A549 (cell line): ENCODE measurements around the gene PDCD1. TPM values are rescaled to one million over a fixed set of nuclear protein-coding genes. Genes with fewer than 3 reads are reported as not detected.

Experiments
- ATAC-seq, 2 experiments: fragments of 200-7000 bp in 1 of 2; fragments of >200 bp in 1 of 2; cut with Nextera tagmentation in 1 of 2; cut with Tn5 transposase in 1 of 2; 3 replicates each; pipeline versions ENCODE4 v1.8.0 to v1.9.1; 2018 to 2020; ENCODE audit warnings: mild to moderate bottlenecking in 1 of 2, moderate library complexity in 1 of 2
- CTCF ChIA-PET: fragments of 300-600 bp; sonication (Branson Sonifier 250); formaldehyde crosslinking; extraction: SDS; loops from one replicate; lab custom pipeline; 2021; ENCODE audit warnings: antibody characterized with exemption, inconsistent platforms; lab: Yijun Ruan, JAX
- POLR2A ChIA-PET: fragments of 350-600 bp; formaldehyde crosslinking; extraction: SDS; loops from one replicate; lab custom pipeline; 2021; ENCODE audit warnings: antibody characterized with exemption, inconsistent platforms; lab: Yijun Ruan, JAX
- DNase-seq, 2 experiments: peaks; one replicate each; pipeline versions ENCODE4 v3.0.0 to v3.0.0-alpha.2; 2011 to 2016; ENCODE audit warnings: low read depth in 1 of 2, low spot score in 1 of 2
- FAIRE-seq: peaks from 2 replicates; lab custom pipeline; 2011; peaks lifted over from hg19 to GRCh38; lab: Jason Lieb, UNC
- H3K27ac ChIP-seq, 2 experiments: fragments of >200 bp; sonication (Bioruptor Twin); formaldehyde crosslinking; 3 replicates each; pipeline ENCODE4 v1.5.1; 2016 to 2017
- H3K4me1 ChIP-seq: fragments of >200 bp; sonication (Bioruptor Twin); formaldehyde crosslinking; 3 replicates; pipeline ENCODE4 v1.6.1; 2016
- H3K4me2 ChIP-seq: fragments of >200 bp; sonication (Bioruptor Twin); formaldehyde crosslinking; 3 replicates; pipeline ENCODE4 v1.6.1; 2016
- H3K4me3 ChIP-seq: fragments of >200 bp; sonication (Bioruptor Twin); formaldehyde crosslinking; 3 replicates; pipeline ENCODE4 v1.5.1; 2016
- H3K9me3 ChIP-seq: fragments of >200 bp; sonication (Bioruptor Twin); formaldehyde crosslinking; 3 replicates; pipeline ENCODE4 v1.6.1; 2016
- BCL3 ChIP-seq: fragments of >200 bp; sonication (Bioruptor Twin); formaldehyde crosslinking; IDR thresholded peaks from 3 replicates; pipeline ENCODE4 v1.6.1; 2016
- EHMT2 ChIP-seq: fragments of 200-600 bp; sonication (generic); IDR thresholded peaks from 2 replicates; pipeline ENCODE4 v1.6.1; 2016; ENCODE audit warnings: antibody characterized with exemption, low read depth, mild to moderate bottlenecking, moderate library complexity
- FOSB ChIP-seq: fragments of 250-450 bp; sonication (Bioruptor Pico); IDR thresholded peaks from 2 replicates; pipeline ENCODE4 v1.5.0; 2020; ENCODE audit warnings: mild to moderate bottlenecking, moderate library complexity
- HOXB13 ChIP-seq: fragments of 250-450 bp; sonication (Bioruptor Pico); IDR thresholded peaks from 2 replicates; pipeline ENCODE4 v1.5.0; 2020; ENCODE audit warnings: low read depth, mild to moderate bottlenecking, moderate library complexity
- KDM5A ChIP-seq: fragments of 200-600 bp; sonication (generic); IDR thresholded peaks from 2 replicates; pipeline ENCODE4 v1.6.1; 2016; ENCODE audit warnings: antibody characterized with exemption, mild to moderate bottlenecking
- MAZ ChIP-seq: fragments of 150-350 bp; IDR thresholded peaks from 2 replicates; pipeline ENCODE4 v1.6.1; 2014; ENCODE audit warnings: antibody characterized with exemption, low read depth, low read length, borderline replicate concordance
- NFE2L2 ChIP-seq: fragments of 150-350 bp; conservative IDR thresholded peaks from 2 replicates; pipeline ENCODE4 v1.6.1; 2014; ENCODE audit warnings: low read length
- PHF8 ChIP-seq: fragments of 200-600 bp; sonication (generic); IDR thresholded peaks from 2 replicates; pipeline ENCODE4 v1.6.1; 2016; ENCODE audit warnings: low read depth, mild to moderate bottlenecking, antibody characterized with exemption, moderate library complexity, borderline replicate concordance
- POLR2A ChIP-seq: IDR thresholded peaks from 2 replicates; pipeline ENCODE4 v1.6.1; 2012; ENCODE audit warnings: mild to moderate bottlenecking, low read length
- RARB ChIP-seq: fragments of 250-450 bp; sonication (Bioruptor Pico); IDR thresholded peaks from 2 replicates; pipeline ENCODE4 v1.8.0; 2021; ENCODE audit warnings: mild to moderate bottlenecking, moderate library complexity
- USF2 ChIP-seq: fragments of 450-650 bp; IDR thresholded peaks from 2 replicates; pipeline ENCODE4 v1.6.1; 2014; ENCODE audit warnings: antibody characterized with exemption
- WGBS: methylation state at CpG from one replicate; pipeline ENCODE4 v1.1.6; 2017; ENCODE audit errors: missing lambda C conversion rate; 5-methylcytosine and 5-hydroxymethylcytosine counted together
- polyA plus RNA-seq, 4 experiments: library from polyadenylated mRNA; depleted of rRNA in 3 of 4; stranded (reverse); fragments of >200 nt; fragmentation: RNase III in 1 of 4; extraction: RNeasy Plus Mini Kit Qiagen cat#74134 plus additional on column Dnase treatment in 1 of 4; gene quantifications; 2 replicates in 3 of 4; 3 replicates in 1 of 4; pipeline ENCODE4 v1.2.3, GENCODE V29; 2011 to 2017
- TF ChIP-seq, protein P1 (sequence below): fragments of 250-450 bp; sonication (Bioruptor Pico); IDR thresholded peaks from 2 replicates; pipeline ENCODE4 v1.5.0; 2021; ENCODE audit warnings: mild to moderate bottlenecking, moderate library complexity, borderline replicate concordance
- TF ChIP-seq, protein P2 (sequence below): IDR thresholded peaks from 2 replicates; pipeline ENCODE4 v1.6.1; 2012
- TF ChIP-seq, protein P3 (sequence below): fragments of >200 bp; sonication (Bioruptor Twin); formaldehyde crosslinking; IDR thresholded peaks from 3 replicates; pipeline ENCODE4 v1.5.1; 2016

The PDCD1 gene
- polyA plus RNA-seq, 2 of the 4 experiments (the other 2 are of a cell fraction): not detected

DNA sequence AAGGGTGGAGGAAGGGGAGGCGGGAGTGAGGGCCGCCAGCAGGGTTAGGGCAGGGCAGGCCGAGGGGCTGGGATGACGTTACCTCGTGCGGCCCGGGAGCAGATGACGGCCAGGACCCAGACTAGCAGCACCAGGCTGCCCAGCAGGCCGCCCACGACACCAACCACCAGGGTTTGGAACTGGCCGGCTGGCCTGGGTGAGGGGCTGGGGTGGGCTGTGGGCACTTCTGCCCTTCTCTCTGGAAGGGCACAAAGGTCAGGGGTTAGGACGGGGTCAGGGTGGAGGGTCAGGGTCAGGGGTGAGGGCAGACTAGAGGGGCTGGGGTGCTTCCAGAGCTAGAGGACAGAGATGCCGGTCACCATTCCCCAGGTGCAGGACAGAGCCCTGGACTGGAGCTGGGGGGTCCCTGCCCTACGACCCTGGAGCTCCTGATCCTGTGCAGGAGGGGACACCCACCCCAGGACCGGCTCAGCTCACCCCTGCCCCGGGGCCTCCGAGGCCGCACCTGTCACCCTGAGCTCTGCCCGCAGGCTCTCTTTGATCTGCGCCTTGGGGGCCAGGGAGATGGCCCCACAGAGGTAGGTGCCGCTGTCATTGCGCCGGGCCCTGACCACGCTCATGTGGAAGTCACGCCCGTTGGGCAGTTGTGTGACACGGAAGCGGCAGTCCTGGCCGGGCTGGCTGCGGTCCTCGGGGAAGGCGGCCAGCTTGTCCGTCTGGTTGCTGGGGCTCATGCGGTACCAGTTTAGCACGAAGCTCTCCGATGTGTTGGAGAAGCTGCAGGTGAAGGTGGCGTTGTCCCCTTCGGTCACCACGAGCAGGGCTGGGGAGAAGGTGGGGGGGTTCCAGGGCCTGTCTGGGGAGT lies 6.3 kb downstream of the PDCD1 start (continued):
- TF ChIP-seq POLR2A: no peak
- TF ChIP-seq, protein P1, sequence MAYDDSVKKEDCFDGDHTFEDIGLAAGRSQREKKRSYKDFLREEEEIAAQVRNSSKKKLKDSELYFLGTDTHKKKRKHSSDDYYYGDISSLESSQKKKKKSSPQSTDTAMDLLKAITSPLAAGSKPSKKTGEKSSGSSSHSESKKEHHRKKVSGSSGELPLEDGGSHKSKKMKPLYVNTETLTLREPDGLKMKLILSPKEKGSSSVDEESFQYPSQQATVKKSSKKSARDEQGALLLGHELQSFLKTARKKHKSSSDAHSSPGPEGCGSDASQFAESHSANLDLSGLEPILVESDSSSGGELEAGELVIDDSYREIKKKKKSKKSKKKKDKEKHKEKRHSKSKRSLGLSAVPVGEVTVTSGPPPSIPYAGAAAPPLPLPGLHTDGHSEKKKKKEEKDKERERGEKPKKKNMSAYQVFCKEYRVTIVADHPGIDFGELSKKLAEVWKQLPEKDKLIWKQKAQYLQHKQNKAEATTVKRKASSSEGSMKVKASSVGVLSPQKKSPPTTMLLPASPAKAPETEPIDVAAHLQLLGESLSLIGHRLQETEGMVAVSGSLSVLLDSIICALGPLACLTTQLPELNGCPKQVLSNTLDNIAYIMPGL: no peak
- no peak for TF ChIP-seq NFE2L2

GRCh38 chr2:241851325-241852115 lies 7.2 kb downstream of the PDCD1 start:
- Histone ChIP-seq H3K4me1 (no peaks in the 10 kb centered on the region), H3K4me2 (no peak overlapping the region), H3K4me3 (no peak overlapping the region), H3K9me3 (no peaks in the 10 kb centered on the region), H3K27ac (no peak overlapping the region)
- ChIA-PET POLR2A (no interaction called here), CTCF (interaction anchor here (1.2 to 1.3 kb wide), 2 partner anchors 17 to 27 kb away, joined by 4 read pairs; no protein-coding TSS in a partner anchor)
- no peak for DNase-seq
- no peak for FAIRE-seq
- no peak for ATAC-seq
- whole genome bisulfite sequencing: 85% methylated on average over 7 of the region's 26 CpGs
- TF ChIP-seq RARB (CRISPR knock-in tag) (no peak), HOXB13 (no peak), FOSB (no peak), PHF8 (no peak), MAZ (no peak), NFE2L2 (no peak), USF2 (no peak)
- TF ChIP-seq, protein P2, sequence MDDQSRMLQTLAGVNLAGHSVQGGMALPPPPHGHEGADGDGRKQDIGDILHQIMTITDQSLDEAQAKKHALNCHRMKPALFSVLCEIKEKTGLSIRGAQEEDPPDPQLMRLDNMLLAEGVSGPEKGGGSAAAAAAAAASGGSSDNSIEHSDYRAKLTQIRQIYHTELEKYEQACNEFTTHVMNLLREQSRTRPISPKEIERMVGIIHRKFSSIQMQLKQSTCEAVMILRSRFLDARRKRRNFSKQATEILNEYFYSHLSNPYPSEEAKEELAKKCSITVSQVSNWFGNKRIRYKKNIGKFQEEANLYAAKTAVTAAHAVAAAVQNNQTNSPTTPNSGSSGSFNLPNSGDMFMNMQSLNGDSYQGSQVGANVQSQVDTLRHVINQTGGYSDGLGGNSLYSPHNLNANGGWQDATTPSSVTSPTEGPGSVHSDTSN: no peak
- TF ChIP-seq, protein P3, sequence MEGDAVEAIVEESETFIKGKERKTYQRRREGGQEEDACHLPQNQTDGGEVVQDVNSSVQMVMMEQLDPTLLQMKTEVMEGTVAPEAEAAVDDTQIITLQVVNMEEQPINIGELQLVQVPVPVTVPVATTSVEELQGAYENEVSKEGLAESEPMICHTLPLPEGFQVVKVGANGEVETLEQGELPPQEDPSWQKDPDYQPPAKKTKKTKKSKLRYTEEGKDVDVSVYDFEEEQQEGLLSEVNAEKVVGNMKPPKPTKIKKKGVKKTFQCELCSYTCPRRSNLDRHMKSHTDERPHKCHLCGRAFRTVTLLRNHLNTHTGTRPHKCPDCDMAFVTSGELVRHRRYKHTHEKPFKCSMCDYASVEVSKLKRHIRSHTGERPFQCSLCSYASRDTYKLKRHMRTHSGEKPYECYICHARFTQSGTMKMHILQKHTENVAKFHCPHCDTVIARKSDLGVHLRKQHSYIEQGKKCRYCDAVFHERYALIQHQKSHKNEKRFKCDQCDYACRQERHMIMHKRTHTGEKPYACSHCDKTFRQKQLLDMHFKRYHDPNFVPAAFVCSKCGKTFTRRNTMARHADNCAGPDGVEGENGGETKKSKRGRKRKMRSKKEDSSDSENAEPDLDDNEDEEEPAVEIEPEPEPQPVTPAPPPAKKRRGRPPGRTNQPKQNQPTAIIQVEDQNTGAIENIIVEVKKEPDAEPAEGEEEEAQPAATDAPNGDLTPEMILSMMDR: no peak

DNA sequence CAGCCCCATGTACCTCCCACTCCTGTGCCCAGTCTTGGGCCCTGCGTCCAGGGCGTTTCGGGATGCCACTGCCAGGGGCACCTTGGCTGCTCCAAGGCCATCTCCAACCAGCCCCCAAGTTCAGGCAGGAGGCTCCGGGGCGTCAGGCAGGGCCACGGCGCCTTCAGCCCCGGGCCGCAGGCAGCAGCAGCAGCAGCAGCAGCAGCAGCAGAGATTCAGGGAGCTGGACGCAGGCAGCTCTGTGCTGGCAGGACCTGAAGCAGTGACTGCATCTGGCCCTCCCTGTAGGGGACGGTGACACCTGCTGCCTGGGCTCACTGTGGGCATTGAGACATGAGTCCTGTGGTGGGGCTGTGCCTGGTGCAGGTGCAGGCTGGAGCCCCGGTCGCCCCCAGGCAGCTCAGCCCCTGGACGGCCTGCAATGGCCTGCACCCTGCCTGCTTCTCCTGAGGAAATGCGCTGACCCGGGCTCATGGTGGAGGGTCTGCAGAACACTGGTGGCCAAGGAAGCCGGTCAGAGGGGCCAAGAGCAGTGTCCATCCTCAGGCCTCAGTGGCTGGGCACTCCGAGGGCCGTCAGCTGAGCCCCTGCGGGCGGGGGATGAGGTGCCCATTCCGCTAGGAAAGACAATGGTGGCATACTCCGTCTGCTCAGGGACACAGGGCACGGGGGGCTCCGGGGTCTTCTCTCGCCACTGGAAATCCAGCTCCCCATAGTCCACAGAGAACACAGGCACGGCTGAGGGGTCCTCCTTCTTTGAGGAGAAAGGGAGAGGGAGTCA lies 8.0 kb downstream of the PDCD1 start:
- ChIA-PET CTCF (interaction anchor here (1.0 to 1.2 kb wide), 2 partner anchors 18 to 28 kb away, joined by 3 to 4 read pairs; no protein-coding TSS in a partner anchor), POLR2A (no interaction called here)
- no peak overlapping the region for H3K4me2 ChIP-seq
- WGBS: 51% methylated on average over 10 of the region's 27 CpGs
- FAIRE-seq: no peak
- no peak for TF ChIP-seq BCL3
- no peak for TF ChIP-seq EHMT2
- TF ChIP-seq KDM5A: no peak
- no peaks in the 10 kb centered on the region for H3K9me3 ChIP-seq
- peak in 1 of 2 experiments; percentile 14; a peak in 2 of 6 replicates for ATAC-seq
- H3K4me3 ChIP-seq: no peak overlapping the region
- no peaks in the 10 kb centered on the region for H3K4me1 ChIP-seq
- H3K27ac ChIP-seq: no peak overlapping the region
- DNase-seq: no peak
